ENCODE results near the gene NPTXR. TPM values are rescaled to one million over a fixed set of nuclear protein-coding genes. Genes with fewer than 3 reads are reported as not detected.

The NPTXR gene
- total and polyA plus RNA-seq, 10 of the 15 experiments (the other 5 are each of a cell fraction or from before 2014, with no cell fraction given): 0.02 to 0.38 (median 0.07) TPM; not detected in 2

- TF ChIP-seq NKRF (conservative IDR thresholded peaks at IDR 0.05) (no peak), MXI1 (IDR thresholded peaks at IDR 0.05; ENCODE audit: low read depth, low read length) (no peak), E4F1 (IDR thresholded peaks at IDR 0.05; ENCODE audit: borderline replicate concordance, partially characterized antibody) (no peak), POLR2A (IDR thresholded peaks at IDR 0.05; ENCODE audit: low read depth, low read length) (no peak), RUNX3 (IDR thresholded peaks at IDR 0.05; ENCODE audit: low read length) (no peak), ELK1 (IDR thresholded peaks at IDR 0.05; ENCODE audit: low read depth, low read length) (no peak), CTCF (IDR thresholded peaks at IDR 0.05 in 2 of 3, conservative IDR thresholded peaks at IDR 0.05 in 1 of 3; ENCODE audit: control insufficient read depth in 2 of 3, extremely low read depth in 1 of 3, insufficient read depth in 1 of 3, low read depth in 3 of 3, low read length in 3 of 3) (no peak), SUZ12 (IDR thresholded peaks at IDR 0.05; ENCODE audit: unreplicated experiment) (no peak)
- TF ChIP-seq, protein P1, sequence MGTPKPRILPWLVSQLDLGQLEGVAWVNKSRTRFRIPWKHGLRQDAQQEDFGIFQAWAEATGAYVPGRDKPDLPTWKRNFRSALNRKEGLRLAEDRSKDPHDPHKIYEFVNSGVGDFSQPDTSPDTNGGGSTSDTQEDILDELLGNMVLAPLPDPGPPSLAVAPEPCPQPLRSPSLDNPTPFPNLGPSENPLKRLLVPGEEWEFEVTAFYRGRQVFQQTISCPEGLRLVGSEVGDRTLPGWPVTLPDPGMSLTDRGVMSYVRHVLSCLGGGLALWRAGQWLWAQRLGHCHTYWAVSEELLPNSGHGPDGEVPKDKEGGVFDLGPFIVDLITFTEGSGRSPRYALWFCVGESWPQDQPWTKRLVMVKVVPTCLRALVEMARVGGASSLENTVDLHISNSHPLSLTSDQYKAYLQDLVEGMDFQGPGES (IDR thresholded peaks at IDR 0.05): no peak
Measured at GRCh38 chr22:38802671-38803121, 41.1 kb downstream of the NPTXR start (continued).

Measured in GM12878 (cell line).